Fibroblast of pulmonary artery (primary cell): ENCODE results near the gene ATP9A.

Source experiments
- DNase-seq: peaks from one replicate; pipeline ENCODE4 v3.0.0-alpha.2; 2010; ENCODE audit warnings: low read depth
- H3K4me3 ChIP-seq: replicated peaks from 2 replicates; pipeline ENCODE4 v1.5.1; 2011; ENCODE audit warnings: low read depth, mild to moderate bottlenecking, control low read depth, low read length, moderate library complexity
- TF ChIP-seq, protein P1 (sequence below): IDR thresholded peaks from 2 replicates; pipeline ENCODE4 v1.5.1; 2011; ENCODE audit warnings: mild to moderate bottlenecking, control low read depth, low read length, inconsistent platforms; ENCODE audit errors: missing control alignments

ATP9A gene

GRCh38 chr20:51567622-51568021, 200.6 kb downstream of the ATP9A start:
- TF ChIP-seq, protein P1, sequence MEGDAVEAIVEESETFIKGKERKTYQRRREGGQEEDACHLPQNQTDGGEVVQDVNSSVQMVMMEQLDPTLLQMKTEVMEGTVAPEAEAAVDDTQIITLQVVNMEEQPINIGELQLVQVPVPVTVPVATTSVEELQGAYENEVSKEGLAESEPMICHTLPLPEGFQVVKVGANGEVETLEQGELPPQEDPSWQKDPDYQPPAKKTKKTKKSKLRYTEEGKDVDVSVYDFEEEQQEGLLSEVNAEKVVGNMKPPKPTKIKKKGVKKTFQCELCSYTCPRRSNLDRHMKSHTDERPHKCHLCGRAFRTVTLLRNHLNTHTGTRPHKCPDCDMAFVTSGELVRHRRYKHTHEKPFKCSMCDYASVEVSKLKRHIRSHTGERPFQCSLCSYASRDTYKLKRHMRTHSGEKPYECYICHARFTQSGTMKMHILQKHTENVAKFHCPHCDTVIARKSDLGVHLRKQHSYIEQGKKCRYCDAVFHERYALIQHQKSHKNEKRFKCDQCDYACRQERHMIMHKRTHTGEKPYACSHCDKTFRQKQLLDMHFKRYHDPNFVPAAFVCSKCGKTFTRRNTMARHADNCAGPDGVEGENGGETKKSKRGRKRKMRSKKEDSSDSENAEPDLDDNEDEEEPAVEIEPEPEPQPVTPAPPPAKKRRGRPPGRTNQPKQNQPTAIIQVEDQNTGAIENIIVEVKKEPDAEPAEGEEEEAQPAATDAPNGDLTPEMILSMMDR: no peak
- H3K4me3 ChIP-seq: no peak overlapping the region

GRCh38 chr20:51566594-51566993, 201.6 kb downstream of the ATP9A start:
- TF ChIP-seq, protein P1: no peak
- H3K4me3 ChIP-seq: no peak overlapping the region
- no peak for DNase-seq

More at GRCh38 chr20:51567622-51568021, 200.6 kb downstream of the ATP9A start:
- DNase-seq: no peak

DNA sequence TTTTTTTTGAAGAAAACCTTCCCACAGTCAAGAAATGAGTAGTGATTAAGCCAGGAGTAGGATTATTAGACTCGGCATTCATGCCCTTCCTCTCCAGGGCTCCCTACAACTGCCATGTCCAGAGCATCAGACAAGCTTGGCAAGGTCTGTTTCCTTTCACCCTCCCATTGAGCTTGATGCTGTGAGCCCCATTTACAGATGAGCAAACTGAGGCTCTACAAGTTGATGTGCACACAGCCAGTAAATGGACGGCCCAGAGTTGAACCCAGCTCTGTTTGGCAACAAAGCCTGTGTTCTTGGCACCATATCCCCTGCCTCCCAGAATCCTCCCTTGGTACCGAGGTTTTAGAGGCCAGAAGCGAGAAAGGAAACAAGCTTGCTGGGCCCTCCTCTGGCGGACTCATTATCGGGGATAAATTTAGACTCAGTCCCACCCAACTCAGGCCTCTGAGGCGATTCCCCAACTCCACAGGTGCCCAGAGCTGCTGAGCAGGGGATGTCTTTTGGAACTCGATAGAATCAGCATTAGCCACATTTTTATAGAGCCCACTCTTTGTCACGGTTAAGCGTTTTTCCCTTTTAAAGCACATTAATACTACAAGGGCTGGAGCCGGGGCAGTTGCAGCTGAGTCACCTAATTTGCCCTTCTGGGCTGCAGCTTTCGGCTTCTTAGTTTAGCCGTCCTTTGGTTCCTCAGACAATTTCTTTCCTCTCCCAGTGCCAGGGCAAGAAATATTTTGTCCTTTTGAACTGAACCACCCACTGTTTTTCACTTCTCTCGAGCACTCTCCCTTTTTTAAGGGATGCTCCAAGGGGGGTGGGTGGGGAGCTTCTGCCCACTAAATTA, 202.7 kb downstream of the ATP9A start:
- no peak for DNase-seq
- no peak overlapping the region for H3K4me3 ChIP-seq
- TF ChIP-seq, protein P1: no peak

DNA sequence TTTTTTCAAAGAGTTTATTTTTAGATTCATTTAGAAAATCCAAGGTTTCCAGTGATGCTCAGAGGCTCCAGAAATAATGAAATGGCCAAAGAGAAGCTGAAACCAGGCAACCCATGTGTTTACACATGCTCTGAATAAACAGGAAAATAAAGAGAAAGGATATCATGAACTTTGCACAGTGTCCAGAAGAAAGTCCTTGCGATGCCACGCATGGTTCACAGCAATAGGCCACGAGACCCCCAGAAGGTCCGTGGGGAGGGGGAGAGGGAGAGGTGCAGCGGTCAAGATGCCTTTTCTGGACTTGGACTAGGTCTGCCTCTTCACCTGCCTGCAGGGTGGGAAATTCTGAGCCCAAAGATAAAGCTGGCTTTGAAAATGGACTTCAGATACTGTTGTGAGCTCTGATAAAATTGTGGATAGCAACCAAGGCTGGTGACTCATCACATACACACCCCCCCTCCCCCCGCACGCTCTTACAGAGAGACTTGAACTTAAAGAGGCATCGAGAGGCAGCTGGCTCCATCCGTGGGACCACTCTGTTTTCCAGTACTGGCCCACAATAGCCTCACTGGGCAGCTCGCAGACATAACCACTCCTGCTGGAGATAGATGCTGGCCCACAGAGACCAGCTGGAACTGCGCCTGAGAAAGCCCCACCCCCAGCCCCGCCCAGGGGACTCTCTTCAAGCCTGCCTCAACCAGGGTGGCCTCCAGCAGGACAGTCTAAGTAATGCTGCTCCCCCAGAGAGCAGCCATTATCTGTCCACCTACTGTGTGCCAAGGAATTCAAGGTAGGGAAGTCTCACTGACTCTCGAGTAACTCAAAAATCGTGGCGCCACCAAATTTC, 204.5 kb downstream of the ATP9A start:
- TF ChIP-seq, protein P1: no peak
- DNase-seq: peak; percentile 85
- H3K4me3 ChIP-seq: no peak overlapping the region

GRCh38 chr20:51563174-51563485, 205.1 kb downstream of the ATP9A start:
- DNase-seq: no peak
- H3K4me3 ChIP-seq: peak overlapping the region; percentile 59
- TF ChIP-seq, protein P1: no peak

GRCh38 chr20:51562332-51563173, 205.6 kb downstream of the ATP9A start:
- TF ChIP-seq, protein P1: no peak
- peak overlapping the region; percentile 59 for H3K4me3 ChIP-seq
- peak; percentile 97 for DNase-seq
